ENCODE results near the gene ACTR5.

ACTR5 gene

DNA sequence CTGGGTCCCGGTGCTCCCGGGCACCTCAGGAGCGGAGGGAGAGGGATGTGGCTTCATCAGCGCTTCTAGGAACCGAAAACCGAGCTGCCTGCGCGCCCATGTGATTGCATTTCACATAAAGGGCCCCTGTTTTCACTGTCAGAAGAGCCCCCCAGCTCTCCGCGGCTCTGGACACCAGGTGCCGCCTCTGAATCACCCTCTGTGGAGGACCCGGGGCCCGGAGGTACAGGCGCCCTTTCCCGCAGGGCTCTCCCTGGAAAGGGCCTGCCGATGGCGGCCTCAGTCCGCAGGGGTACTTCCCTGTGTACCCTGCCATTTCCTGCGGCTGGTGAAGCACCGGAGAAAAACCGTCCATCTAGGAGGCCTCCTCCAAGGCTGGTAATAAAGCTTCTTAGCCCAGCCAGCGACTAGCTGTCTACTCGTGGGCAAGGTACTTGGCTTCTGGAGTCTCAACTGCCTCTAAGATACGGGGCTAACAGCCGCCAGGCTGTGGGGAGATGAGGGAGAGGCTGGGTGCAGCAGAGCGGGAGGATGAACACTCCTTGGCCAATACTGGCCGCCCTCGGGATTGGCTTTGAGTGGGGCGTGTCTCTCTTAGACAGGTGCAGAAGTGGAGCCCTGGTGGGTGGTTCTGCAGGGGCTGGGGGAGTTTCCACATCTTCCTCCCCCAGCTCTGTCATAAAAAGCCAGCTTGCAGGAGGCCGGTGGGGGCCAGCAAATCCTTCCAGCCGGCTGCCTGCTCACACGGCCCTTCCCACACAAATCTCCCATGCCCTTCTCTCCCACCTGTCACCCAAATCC is 58.8 kb downstream of the ACTR5 start:
- TF ChIP-seq, protein P1, sequence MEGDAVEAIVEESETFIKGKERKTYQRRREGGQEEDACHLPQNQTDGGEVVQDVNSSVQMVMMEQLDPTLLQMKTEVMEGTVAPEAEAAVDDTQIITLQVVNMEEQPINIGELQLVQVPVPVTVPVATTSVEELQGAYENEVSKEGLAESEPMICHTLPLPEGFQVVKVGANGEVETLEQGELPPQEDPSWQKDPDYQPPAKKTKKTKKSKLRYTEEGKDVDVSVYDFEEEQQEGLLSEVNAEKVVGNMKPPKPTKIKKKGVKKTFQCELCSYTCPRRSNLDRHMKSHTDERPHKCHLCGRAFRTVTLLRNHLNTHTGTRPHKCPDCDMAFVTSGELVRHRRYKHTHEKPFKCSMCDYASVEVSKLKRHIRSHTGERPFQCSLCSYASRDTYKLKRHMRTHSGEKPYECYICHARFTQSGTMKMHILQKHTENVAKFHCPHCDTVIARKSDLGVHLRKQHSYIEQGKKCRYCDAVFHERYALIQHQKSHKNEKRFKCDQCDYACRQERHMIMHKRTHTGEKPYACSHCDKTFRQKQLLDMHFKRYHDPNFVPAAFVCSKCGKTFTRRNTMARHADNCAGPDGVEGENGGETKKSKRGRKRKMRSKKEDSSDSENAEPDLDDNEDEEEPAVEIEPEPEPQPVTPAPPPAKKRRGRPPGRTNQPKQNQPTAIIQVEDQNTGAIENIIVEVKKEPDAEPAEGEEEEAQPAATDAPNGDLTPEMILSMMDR (IDR thresholded peaks at IDR 0.05; ENCODE audit: insufficient read depth, low read length, poor library complexity, severe bottlenecking): no peak
- peak overlapping the region; percentile 93 for H3K4me3 ChIP-seq (replicated peaks; ENCODE audit: low read depth, low read length)
- peak; percentile 58 for DNase-seq (ENCODE audit: extremely low read depth, insufficient read length)
- no peaks in the 10 kb centered on the region for H3K27me3 ChIP-seq (replicated peaks; ENCODE audit: control insufficient read depth, insufficient read depth, low read length)
- H3K36me3 ChIP-seq (ENCODE audit: control insufficient read depth, insufficient read depth, low read length): peaks cover 14% of the 10 kb centered on the region

DNA sequence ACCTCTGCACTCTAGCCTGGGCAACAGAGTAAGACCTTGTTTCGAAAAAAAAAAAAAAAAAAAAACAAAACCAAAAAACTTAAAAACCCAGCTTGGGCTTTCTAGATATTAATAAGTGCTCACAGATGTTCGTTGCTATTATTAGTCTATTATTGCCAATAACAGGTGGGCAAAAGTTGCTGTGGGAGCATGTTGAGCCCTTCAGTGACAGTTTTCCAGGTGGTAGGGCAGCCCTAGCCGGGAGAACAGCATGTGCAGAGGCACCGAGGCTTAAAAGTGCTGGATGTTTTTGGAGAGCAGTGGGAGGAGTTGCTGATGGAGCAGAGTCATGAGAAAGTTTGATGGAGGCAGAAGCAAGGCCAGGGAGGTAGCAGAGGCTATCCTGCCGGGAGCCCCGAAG is 61.7 kb downstream of the ACTR5 start:
- Histone ChIP-seq H3K36me3 (ENCODE audit: control insufficient read depth, insufficient read depth, low read length) (peaks cover 21% of the 10 kb centered on the region), H3K4me3 (replicated peaks; ENCODE audit: low read depth, low read length) (peak overlapping the region; percentile 53), H3K27me3 (replicated peaks; ENCODE audit: control insufficient read depth, insufficient read depth, low read length) (no peaks in the 10 kb centered on the region)
- TF ChIP-seq, protein P1 (IDR thresholded peaks at IDR 0.05; ENCODE audit: insufficient read depth, low read length, poor library complexity, severe bottlenecking): no peak
- DNase-seq (ENCODE audit: extremely low read depth, insufficient read length): peak; percentile 45

DNA sequence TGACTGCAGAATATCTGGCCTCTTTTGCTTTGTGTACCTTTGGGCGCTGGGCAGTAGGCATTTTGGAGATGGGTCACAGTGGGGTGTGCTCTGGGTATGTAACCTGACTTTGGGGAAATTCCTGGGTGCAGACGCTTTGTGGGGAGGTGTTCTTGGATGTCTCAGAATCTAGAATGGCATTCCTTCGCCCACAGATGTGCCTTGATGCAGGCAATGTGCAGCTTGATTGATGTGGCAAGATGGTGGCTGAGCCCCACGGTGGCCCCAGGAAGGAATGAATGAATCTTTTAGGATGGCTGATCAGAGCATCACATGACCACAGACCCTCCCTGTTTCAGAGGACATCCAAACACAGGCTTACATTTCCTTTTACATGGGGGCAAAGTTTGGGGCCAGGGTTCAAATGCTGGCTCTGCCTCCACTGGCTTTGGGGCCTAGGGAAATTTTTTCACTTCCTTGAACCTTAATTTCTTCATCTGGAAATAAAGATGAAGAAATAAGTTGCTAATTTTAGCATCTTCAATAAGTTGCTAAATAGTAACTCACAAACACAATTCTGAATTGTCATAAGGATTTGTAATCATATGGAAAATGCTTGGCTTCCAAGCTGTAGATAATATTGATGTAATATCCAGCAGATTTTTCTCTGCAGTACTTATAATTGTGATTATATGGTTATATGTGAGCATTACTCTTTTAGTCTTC is 62.8 kb downstream of the ACTR5 start:
- TF ChIP-seq, protein P1 (IDR thresholded peaks at IDR 0.05; ENCODE audit: insufficient read depth, low read length, poor library complexity, severe bottlenecking): no peak
- DNase-seq (ENCODE audit: extremely low read depth, insufficient read length): no peak
- Histone ChIP-seq H3K4me3 (replicated peaks; ENCODE audit: low read depth, low read length) (no peak overlapping the region; the same call in 1 of the 2 replicates), H3K27me3 (replicated peaks; ENCODE audit: control insufficient read depth, insufficient read depth, low read length) (no peaks in the 10 kb centered on the region), H3K36me3 (ENCODE audit: control insufficient read depth, insufficient read depth, low read length) (peaks cover 21% of the 10 kb centered on the region)

DNA sequence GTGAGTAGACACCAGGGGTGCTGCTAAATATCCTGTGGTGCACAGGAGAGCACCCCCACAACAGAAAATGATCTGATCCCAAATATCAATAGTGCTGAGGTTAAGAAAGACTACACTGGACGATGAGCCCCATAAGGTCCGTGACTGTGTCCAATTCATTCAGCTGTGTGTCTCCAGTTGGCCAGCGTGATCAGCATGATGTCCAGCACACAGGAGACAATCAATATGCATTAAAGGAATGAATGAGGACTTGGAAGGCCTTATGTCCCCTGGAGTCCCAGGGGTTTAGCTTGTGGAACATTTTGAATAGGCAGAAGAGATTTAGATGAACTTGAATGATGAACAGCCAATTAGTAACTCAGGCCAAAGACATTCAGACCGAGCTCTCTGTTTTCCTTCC is 63.5 kb downstream of the ACTR5 start:
- no peak for DNase-seq (ENCODE audit: extremely low read depth, insufficient read length)
- H3K27me3 ChIP-seq (replicated peaks; ENCODE audit: control insufficient read depth, insufficient read depth, low read length): no peaks in the 10 kb centered on the region
- peaks cover 21% of the 10 kb centered on the region for H3K36me3 ChIP-seq (ENCODE audit: control insufficient read depth, insufficient read depth, low read length)
- H3K4me3 ChIP-seq (replicated peaks; ENCODE audit: low read depth, low read length): no peak overlapping the region
- TF ChIP-seq, protein P1 (IDR thresholded peaks at IDR 0.05; ENCODE audit: insufficient read depth, low read length, poor library complexity, severe bottlenecking): no peak

DNA sequence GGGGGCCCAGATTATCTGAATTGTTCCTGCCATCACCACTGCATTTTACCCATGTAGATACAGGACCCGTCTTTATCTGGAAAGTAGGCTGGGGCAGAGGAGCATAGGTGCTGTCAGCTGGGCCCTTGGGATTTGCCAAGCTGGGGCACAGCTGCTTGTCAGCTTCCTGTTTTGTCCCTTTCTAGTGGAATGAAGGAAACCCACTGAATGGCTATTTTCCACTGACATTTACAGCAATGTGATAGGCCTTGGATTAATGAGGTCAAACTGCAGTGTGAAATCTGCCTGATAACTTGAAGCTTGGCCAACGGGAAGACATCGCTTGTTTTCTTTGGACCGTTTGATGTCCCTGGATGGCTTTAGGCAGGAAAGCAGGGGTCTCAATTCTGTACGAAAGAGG is 63.9 kb downstream of the ACTR5 start:
- H3K36me3 ChIP-seq (ENCODE audit: control insufficient read depth, insufficient read depth, low read length): peaks cover 23% of the 10 kb centered on the region
- no peak overlapping the region for H3K4me3 ChIP-seq (replicated peaks; ENCODE audit: low read depth, low read length)
- DNase-seq (ENCODE audit: extremely low read depth, insufficient read length): no peak
- TF ChIP-seq, protein P1 (IDR thresholded peaks at IDR 0.05; ENCODE audit: insufficient read depth, low read length, poor library complexity, severe bottlenecking): no peak
- no peaks in the 10 kb centered on the region for H3K27me3 ChIP-seq (replicated peaks; ENCODE audit: control insufficient read depth, insufficient read depth, low read length)
